ENCODE measurements around the gene ACOT11. TPM values are rescaled to one million over a fixed set of nuclear protein-coding genes. Genes with fewer than 3 reads are reported as not detected.

Gene ACOT11
- total and polyA plus RNA-seq, 9 of the 15 experiments (the other 6 are each of a cell fraction or from before 2014, with no cell fraction given), result 0.04 to 1.2 (median 0.64) TPM; not detected in 2

GRCh38 chr1:54658164-54658913 lies 110.3 kb downstream of the ACOT11 start:
- no peaks in the 10 kb centered on the region for H3K36me3 ChIP-seq (ENCODE audit: control insufficient read depth, insufficient read depth, low read length)
- no peak overlapping the region for H3K4me2 ChIP-seq (ENCODE audit: insufficient read depth, low read length)
- no peaks in the 10 kb centered on the region for H3K79me2 ChIP-seq (ENCODE audit: control insufficient read depth, insufficient read depth, low read length)
- POLR2A ChIA-PET, result no interaction called here
- no peaks in the 10 kb centered on the region; the same call in none of the 2 replicates for H3K9me3 ChIP-seq (replicated peaks; ENCODE audit: control insufficient read depth, insufficient read depth, low read depth, low read length)
- H3K4me3 ChIP-seq, result no peak overlapping the region
- ATAC-seq (no peak), FAIRE-seq (no peak), DNase-seq (ENCODE audit: extremely low read depth in 1 of 4, low spot score in 3 of 4) (no peak)
- intact Hi-C loops (cut with micrococcal nuclease), result no loop called here
- H3K9me1 ChIP-seq (ENCODE audit: control insufficient read depth, insufficient read depth, low read length), result no peaks in the 10 kb centered on the region
- H3K27me3 ChIP-seq (ENCODE audit: control insufficient read depth in 2 of 2, insufficient read depth in 2 of 2, low read length in 2 of 2), result peaks cover 5 to 9% of the 10 kb centered on the region in 2 experiments; a peak in 3 of 5 replicates
- in situ Hi-C loops (cut with MboI), result no loop called here
- no peaks in the 10 kb centered on the region for H3K4me1 ChIP-seq (replicated peaks in 1 of 2; ENCODE audit: control insufficient read depth in 2 of 2, insufficient read depth in 2 of 2, low read length in 2 of 2)
- CTCF ChIA-PET (ENCODE audit: low intra/inter-chr PET ratio), result no interaction called here
- TF ChIP-seq RBM25 (IDR thresholded peaks at IDR 0.05; ENCODE audit: low read depth, low read length, severe bottlenecking) (peak; percentile 89), KDM1A (IDR thresholded peaks at IDR 0.05) (0 out of 4 replicates have a peak, but pooled peaks of 1 of the 2 experiments have one; percentile 19), BCOR (IDR thresholded peaks at IDR 0.05) (peak; percentile 36; the same call in 1 of the 2 replicates), TRIM28 (IDR thresholded peaks at IDR 0.05) (peak; percentile 80), ARID2 (IDR thresholded peaks at IDR 0.05) (no peak)
- no peak overlapping the region for H2AFZ ChIP-seq (ENCODE audit: low read depth, low read length)
- H4K20me1 ChIP-seq (replicated peaks; ENCODE audit: control insufficient read depth, insufficient read depth, low read length), result no peaks in the 10 kb centered on the region
- no TSS peak for BruUV-seq (replicated peaks)
- no peak overlapping the region for H3K9ac ChIP-seq (ENCODE audit: insufficient read depth in 1 of 2, low read depth in 2 of 2, low read length in 2 of 2)
- WGBS (ENCODE audit: insufficient coverage, low coverage, missing lambda C conversion rate), result 2% methylated on average over 2 of the region's 2 CpGs
- H3K27ac ChIP-seq (ENCODE audit: extremely low read depth, low read depth, low read length), result no peak overlapping the region

Small RNAs within 50 kb of the gene (small RNA-seq; reads per million reads assigned to genes)
- not detected for gene AC099796.2

Other genes with a start within 250 kb of the ACOT11 start
- gene SSBP3, start 141.8 kb upstream of the ACOT11 start, total RNA-seq (2014; rRNA removed), result 23.8 and 36.9 TPM in 2 replicates
- 33.8 and 44.0 TPM in 2 replicates for gene SSBP3, start 141.8 kb upstream of the ACOT11 start, total RNA-seq (2014; rRNA removed; fragmentation: Illumina TruSeq; extraction: Trizol)
- 39.8 and 45.1 TPM in 2 replicates for gene SSBP3, start 141.8 kb upstream of the ACOT11 start, total RNA-seq (2015; rRNA removed; fragmentation: Illumina TruSeq; extraction: Trizol)
- gene SSBP3, start 141.8 kb upstream of the ACOT11 start, total RNA-seq (2021), result 102 and 106 TPM in 2 replicates
- 17.6 and 43.9 TPM in 2 replicates for gene SSBP3, start 141.8 kb upstream of the ACOT11 start, polyA plus RNA-seq (2011; rRNA removed)
- gene SSBP3, start 141.8 kb upstream of the ACOT11 start, polyA plus RNA-seq (2014; fragmentation: Illumina TruSeq; extraction: Trizol), result 107 and 108 TPM in 2 replicates
- 1 to 10 TPM; 8.7 TPM for gene SSBP3, start 141.8 kb upstream of the ACOT11 start, polyA plus RNA-seq (2014; fragmentation: Nextera tagmentation; extraction: Ambion mirVana)
- gene SSBP3, start 141.8 kb upstream of the ACOT11 start, polyA plus RNA-seq (2014; rRNA removed), result 51.4 and 68.8 TPM in 2 replicates
- gene FAM151A, start 75.3 kb downstream of the ACOT11 start, total RNA-seq (2014; rRNA removed), result not detected in 2 replicates
- gene FAM151A, start 75.3 kb downstream of the ACOT11 start, total RNA-seq (2014; rRNA removed; fragmentation: Illumina TruSeq; extraction: Trizol), result not detected in 2 replicates
- gene FAM151A, start 75.3 kb downstream of the ACOT11 start, total RNA-seq (2015; rRNA removed; fragmentation: Illumina TruSeq; extraction: Trizol), result not detected in 2 replicates
- not detected in 2 replicates for gene FAM151A, start 75.3 kb downstream of the ACOT11 start, total RNA-seq (2021)
- not detected in 2 replicates for gene FAM151A, start 75.3 kb downstream of the ACOT11 start, polyA plus RNA-seq (2011; rRNA removed)
- gene FAM151A, start 75.3 kb downstream of the ACOT11 start, polyA plus RNA-seq (2014; fragmentation: Illumina TruSeq; extraction: Trizol), result not detected in 2 replicates
- gene FAM151A, start 75.3 kb downstream of the ACOT11 start, polyA plus RNA-seq (2014; fragmentation: Nextera tagmentation; extraction: Ambion mirVana), result not detected
- not detected in 2 replicates for gene FAM151A, start 75.3 kb downstream of the ACOT11 start, polyA plus RNA-seq (2014; rRNA removed)
- gene MROH7, start 93.6 kb downstream of the ACOT11 start, total RNA-seq (2014; rRNA removed), result not detected in 2 replicates
- not detected in 2 replicates for gene MROH7, start 93.6 kb downstream of the ACOT11 start, total RNA-seq (2014; rRNA removed; fragmentation: Illumina TruSeq; extraction: Trizol)
- not detected in 2 replicates for gene MROH7, start 93.6 kb downstream of the ACOT11 start, total RNA-seq (2015; rRNA removed; fragmentation: Illumina TruSeq; extraction: Trizol)
- not detected in 2 replicates for gene MROH7, start 93.6 kb downstream of the ACOT11 start, total RNA-seq (2021)
- 0.03 TPM in 1 of 2 replicates, not detected in the other for gene MROH7, start 93.6 kb downstream of the ACOT11 start, polyA plus RNA-seq (2011; rRNA removed)
- gene MROH7, start 93.6 kb downstream of the ACOT11 start, polyA plus RNA-seq (2014; fragmentation: Illumina TruSeq; extraction: Trizol), result not detected in 2 replicates
- not detected for gene MROH7, start 93.6 kb downstream of the ACOT11 start, polyA plus RNA-seq (2014; fragmentation: Nextera tagmentation; extraction: Ambion mirVana)
- gene MROH7, start 93.6 kb downstream of the ACOT11 start, polyA plus RNA-seq (2014; rRNA removed), result not detected in 2 replicates
- 36.3 and 41.1 TPM in 2 replicates for gene TTC4, start 167.6 kb downstream of the ACOT11 start, total RNA-seq (2014; rRNA removed)
- 66.7 and 68.3 TPM in 2 replicates for gene TTC4, start 167.6 kb downstream of the ACOT11 start, total RNA-seq (2014; rRNA removed; fragmentation: Illumina TruSeq; extraction: Trizol)
- 66.3 and 76.3 TPM in 2 replicates for gene TTC4, start 167.6 kb downstream of the ACOT11 start, total RNA-seq (2015; rRNA removed; fragmentation: Illumina TruSeq; extraction: Trizol)
- gene TTC4, start 167.6 kb downstream of the ACOT11 start, total RNA-seq (2021), result 42.6 and 42.8 TPM in 2 replicates
- 47.8 and 54.1 TPM in 2 replicates for gene TTC4, start 167.6 kb downstream of the ACOT11 start, polyA plus RNA-seq (2011; rRNA removed)
- 52.4 and 69.9 TPM in 2 replicates for gene TTC4, start 167.6 kb downstream of the ACOT11 start, polyA plus RNA-seq (2014; fragmentation: Illumina TruSeq; extraction: Trizol)
- 100 to 1,000 TPM in 1 of 2 experiments, 10 to 100 TPM in 1; 46.1 to 111 TPM for gene TTC4, start 167.6 kb downstream of the ACOT11 start, polyA plus RNA-seq (2014; fragmentation: Nextera tagmentation; extraction: Ambion mirVana)
- 41.5 and 45.3 TPM in 2 replicates for gene TTC4, start 167.6 kb downstream of the ACOT11 start, polyA plus RNA-seq (2014; rRNA removed)
- gene PARS2, start 216.3 kb downstream of the ACOT11 start, total RNA-seq (2014; rRNA removed), result 8.5 and 11.8 TPM in 2 replicates
- 7.0 and 7.6 TPM in 2 replicates for gene PARS2, start 216.3 kb downstream of the ACOT11 start, total RNA-seq (2014; rRNA removed; fragmentation: Illumina TruSeq; extraction: Trizol)
- 7.9 and 8.1 TPM in 2 replicates for gene PARS2, start 216.3 kb downstream of the ACOT11 start, total RNA-seq (2015; rRNA removed; fragmentation: Illumina TruSeq; extraction: Trizol)
- 10.6 and 11.6 TPM in 2 replicates for gene PARS2, start 216.3 kb downstream of the ACOT11 start, total RNA-seq (2021)
- gene PARS2, start 216.3 kb downstream of the ACOT11 start, polyA plus RNA-seq (2011; rRNA removed), result 6.7 and 11.4 TPM in 2 replicates
- 12.4 and 12.8 TPM in 2 replicates for gene PARS2, start 216.3 kb downstream of the ACOT11 start, polyA plus RNA-seq (2014; fragmentation: Illumina TruSeq; extraction: Trizol)
- 10 to 100 TPM in 1 of 2 experiments, 1 to 10 TPM in 1; 6.3 to 11.4 TPM for gene PARS2, start 216.3 kb downstream of the ACOT11 start, polyA plus RNA-seq (2014; fragmentation: Nextera tagmentation; extraction: Ambion mirVana)
- 7.3 and 7.6 TPM in 2 replicates for gene PARS2, start 216.3 kb downstream of the ACOT11 start, polyA plus RNA-seq (2014; rRNA removed)